ENCODE results near the gene NCF2.
"Not testable (repeated sequence)": the region's sequence is repeated elsewhere in the genome, so short reads cannot be mapped to it uniquely, and the experiment has no call there.

NCF2 gene

DNA sequence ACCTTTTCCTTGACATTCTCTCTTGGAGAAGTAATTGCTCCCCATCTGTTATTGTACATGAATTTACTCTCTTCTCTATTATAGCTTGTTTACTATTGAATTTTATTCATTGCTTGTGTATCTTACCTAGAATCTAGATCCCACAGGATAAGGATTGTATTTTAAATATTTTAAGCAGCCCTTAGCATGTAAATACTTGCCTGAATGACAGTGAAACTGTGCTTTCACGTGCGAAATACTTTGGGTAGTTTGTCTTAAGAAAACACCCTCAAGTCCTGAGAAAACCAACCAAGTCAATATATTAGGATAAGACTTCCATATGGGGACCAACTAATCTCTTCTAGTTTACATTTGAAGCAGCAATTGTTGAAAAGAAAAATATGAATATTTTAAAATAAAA is 30.1 kb upstream of the NCF2 start:
- DNase-seq = no peak
- intact Hi-C loops (cut with DNase I) = no loop called here

DNA sequence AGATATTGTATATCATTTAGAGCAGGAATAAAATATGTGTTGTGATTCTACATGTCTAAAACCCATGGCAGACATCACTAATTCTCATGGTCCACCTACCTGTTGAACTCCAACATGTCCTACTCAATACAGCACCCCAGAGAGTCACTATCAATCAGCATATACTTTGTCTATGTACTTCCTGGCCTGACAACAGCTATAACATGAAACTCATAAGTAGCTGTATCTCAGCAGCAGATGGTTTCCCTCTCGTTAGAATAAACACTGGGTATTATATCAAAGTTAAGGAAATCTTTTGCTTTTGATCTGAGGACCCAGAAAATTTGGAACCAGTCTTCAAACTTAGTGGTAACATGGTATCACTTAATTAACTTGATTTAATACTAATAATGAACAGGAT is 29.5 kb upstream of the NCF2 start:
- intact Hi-C loops (cut with DNase I) = no loop called here
- DNase-seq = no peak

DNA sequence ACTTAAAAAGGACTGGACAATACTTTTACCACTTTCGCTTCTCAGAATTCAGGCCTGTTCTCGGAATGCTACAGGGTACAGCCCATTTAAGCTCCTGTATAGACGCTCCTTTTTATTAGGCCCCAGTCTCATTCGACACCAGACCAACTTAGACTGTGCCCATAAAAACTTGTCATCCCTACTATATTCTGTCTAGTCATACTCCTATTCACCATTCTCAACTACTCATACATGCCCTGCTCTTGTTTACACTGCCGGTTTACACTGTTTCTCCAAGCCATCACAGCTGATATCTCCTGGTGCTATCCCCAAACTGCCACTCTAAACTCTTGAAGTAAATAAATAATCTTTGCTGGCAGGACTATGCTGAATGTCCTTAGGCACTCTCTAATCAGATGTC is 27.9 kb upstream of the NCF2 start:
- intact Hi-C loops (cut with DNase I); DNase-seq: not testable (repeated sequence)

DNA sequence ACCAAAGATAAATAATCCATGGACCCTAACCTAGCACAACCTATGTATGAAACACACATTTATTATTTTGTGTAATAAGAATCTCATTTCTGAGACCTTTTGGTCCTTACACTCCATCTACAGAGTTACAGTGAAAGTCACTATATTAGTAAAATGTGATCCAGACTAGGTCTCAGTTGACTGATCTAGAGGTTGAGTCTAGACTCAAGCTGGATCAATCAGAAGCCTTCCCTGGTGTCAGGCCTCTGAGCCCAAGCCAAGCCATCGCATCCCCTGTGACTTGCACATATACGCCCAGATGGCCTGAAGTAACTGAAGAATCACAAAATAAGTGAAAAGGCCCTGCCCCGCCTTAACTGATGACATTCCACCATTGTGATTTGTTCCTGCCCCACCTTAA is 22.7 kb upstream of the NCF2 start:
- DNase-seq; intact Hi-C loops (cut with DNase I): not testable (repeated sequence)

DNA sequence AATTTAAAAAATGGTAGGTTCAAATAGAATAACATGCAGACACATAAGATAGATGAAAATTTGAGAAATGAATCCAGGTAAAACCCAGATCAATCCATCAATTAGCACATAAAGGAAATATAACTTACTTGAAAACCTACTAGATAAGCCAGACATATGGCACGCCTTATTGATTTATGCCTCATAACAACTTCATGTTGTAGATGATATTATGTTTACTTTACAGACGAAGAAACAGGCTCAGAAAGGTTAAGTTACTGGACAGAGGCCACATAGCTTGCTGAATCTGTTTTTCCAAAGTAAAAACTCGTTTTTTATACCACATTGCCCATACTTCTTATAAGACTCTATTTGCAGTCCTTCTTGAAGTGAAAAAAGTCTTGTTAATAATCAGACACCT is 22.1 kb upstream of the NCF2 start:
- intact Hi-C loops (cut with DNase I) = no loop called here
- DNase-seq = no peak

DNA sequence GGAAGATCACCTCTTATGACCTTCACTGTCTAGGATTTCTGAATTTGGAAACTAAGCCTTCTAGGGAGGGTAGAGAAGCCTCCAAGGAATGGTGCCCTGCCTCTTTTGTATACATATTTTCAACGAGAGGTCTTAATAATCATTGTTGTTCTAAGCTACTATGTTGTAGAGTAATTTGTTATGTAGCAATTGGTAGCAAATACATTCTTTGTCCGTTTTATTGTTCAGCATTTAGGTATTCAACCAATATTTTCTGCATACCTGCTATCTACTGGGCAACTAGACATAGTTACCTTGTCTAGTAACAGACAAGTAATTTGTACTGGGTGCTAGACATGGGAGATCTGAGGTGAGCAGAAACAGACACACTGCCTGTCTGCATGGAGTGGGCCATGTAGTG is 20.8 kb upstream of the NCF2 start:
- intact Hi-C loops (cut with DNase I) = no loop called here
- no peak for DNase-seq

DNA sequence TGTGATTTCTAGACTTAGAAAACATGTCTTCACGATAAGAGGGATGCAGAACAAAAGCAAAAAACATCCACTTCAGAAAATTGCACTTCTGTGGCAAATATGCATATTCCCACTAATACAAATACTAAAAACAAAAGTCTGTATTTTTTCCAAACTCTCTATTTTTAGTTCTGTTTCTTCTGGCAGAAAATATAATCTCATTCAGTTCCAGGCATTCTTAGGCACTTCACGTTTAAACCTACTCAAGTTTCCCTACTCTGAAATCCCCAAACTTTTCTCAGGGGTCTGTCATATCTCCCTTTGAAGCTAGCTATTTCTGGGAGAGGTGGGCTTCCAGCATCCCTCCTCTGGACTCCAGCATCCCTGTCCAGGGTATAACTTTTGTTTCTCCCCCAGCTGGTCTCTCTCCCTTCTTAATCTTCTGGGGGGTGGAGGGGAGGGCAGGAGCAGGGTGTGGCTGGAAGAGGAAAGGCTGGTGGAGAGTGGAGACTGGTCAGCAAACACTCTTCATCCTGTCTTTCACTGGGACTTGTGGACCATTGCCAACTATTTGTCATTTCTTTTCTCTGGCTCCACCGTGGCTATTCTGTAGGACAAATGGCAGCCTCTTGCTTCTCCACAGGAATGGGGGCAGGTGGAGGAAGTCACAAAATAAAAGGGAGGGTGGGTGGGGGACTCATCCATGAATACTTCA is 19.6 kb upstream of the NCF2 start:
- intact Hi-C loops (cut with DNase I) = no loop called here
- DNase-seq = no peak

DNA sequence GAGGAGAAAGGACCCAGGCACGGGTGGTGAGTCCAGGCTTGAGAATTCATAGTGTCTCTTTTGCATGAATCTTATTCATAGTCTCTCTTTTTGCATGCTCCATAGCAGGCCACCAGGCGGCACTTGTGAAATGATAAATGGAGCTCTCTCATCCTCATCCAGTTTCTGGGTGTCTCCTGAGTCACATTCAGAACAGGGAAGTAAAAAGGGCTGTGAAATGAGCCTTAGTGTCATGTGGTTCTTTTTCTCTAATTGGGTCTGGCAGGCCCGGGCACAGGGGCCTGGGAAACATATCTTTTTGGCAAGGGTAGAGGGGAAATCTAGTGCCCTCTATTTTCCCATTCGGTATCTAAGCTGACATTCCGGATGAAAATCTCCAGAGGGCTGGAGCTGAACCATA is 19.1 kb upstream of the NCF2 start:
- intact Hi-C loops (cut with DNase I) = no loop called here
- peak; percentile 44 to 91 (median 78) for DNase-seq

DNA sequence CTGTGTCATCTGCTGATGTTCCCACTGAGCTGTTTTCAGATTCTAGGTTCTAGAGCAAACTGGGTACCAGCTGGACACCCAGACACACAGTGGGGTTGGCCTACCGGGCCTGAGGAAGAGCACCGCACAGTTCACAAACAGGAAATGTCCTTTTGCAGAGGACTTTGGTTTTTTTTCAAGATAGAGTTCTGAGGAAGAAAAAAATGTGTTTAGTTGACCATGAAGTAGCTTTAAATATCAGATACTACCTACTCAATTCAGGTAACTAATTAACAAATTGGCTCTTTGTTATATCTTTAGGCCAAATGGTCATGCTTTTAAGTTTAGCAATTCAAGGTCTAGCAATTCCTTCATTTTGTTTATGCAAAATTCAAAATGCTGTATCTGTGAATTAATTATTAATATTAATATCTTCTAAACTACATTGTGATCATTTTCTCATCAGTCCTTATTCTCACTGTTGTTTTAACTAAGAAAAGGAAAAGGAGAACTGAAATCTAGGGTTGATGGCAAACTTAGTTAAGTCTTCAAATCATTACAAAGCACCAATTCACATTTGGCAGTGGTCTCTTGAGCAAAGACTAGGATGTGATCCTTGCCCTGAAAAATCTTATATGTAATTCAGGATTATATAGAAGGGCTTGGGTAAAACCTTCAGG is 17.2 kb upstream of the NCF2 start:
- intact Hi-C loops (cut with DNase I) = no loop called here
- no peak for DNase-seq

DNA sequence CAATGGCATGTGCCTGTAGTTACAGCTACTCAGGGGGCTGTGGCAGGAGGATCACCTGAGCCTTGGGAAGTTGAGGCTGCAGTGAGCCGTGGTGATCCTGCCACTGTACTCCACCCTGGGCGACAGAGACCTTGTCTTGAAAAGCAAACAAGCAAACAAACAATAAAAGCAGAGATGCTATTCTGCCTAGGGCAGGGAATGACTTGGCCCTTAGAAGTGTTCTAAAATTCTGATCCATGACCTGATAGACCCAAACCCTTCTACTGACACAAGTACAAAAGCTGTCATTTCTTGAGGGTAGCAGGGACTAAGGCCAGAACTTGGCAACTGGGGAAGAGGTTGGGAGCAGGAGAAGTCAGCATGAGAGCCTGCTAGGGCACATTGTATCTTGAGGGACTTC is 15.6 kb upstream of the NCF2 start:
- DNase-seq = no peak

DNA sequence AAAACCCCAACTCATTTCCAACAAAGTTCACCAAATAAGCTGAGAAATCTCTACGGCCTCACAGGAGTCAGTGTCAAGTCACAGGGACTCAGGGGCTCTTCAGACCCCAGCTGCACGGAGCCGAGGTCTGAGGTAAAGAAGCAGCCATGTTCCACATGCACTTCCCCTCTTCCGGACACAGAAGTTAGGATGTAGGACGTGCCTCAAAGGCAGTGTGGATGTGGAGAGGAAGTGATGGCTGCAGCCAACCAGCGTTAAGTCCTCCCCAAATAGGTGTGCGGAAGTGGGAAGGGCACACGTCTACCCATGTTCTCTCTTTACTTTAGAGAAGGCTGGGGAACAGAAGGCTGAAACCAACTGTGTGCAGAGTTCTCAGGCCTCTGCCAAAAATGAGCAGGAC is 14.6 kb upstream of the NCF2 start:
- peak in 1 of 42 donors; percentile 41 for DNase-seq
- intact Hi-C loops (cut with DNase I) = no loop called here

More for the DNA sequence above, 15.6 kb upstream of the NCF2 start:
- intact Hi-C loops (cut with DNase I) = no loop called here

DNA sequence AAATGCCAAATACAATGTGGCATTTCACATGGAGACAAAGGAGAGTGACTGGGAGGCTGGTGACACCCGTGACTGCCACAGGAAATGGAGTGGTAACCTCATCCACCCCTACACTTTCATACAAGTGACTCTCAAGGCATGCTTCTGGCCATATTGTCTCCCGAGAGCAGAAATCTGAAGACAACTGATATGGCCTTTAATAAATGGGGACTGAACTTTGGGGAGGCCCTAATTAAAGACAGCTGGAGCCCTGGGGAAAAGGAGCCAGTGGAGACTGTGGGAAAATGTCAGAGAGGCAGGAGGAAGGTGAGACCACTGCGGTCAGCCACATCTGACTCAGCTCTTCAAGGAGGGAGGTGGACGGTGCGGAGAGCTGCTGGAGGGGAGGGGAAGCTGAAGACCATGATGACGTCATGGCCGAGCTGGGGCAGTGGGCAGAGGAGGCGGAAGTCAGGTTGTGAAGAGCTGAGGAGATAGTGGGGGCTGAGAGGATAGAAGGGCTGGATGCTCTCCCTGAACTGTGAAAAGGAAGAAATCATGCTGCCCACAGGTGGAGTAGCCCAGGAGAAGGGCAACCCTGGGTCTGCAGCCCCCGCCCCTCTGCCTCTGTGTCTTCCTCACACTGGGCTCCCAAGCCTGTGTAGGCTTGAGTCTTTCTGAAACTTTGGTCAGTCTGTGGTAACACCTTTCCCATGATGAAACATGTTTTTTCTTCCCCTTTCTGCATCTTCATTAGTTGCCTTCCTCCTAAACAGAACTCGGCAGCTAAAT is 14.0 kb upstream of the NCF2 start:
- DNase-seq = peak in 6 of 42 donors; percentile 21 to 52 (median 36)
- intact Hi-C loops (cut with DNase I) = no loop called here

DNA sequence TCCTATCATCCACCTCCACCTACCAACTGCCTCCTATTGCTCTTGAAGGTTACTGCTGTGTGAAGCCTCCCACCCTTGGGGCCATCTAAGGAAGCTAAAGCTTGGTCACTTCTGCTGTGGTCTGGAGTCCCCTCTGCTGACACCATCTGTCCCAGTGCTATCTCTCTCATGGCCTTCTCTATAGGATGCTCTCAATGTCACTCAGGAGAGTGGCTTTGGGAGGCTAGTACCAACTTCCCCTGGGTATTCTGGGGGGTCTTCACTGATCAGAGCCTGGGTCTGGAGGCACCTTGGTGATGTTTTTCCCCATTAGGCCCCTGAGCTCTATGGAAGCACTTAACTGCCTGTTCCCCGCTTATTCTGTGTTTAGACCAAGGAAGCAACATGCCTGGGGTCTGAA is 12.3 kb upstream of the NCF2 start:
- DNase-seq = no peak
- intact Hi-C loops (cut with DNase I) = no loop called here

DNA sequence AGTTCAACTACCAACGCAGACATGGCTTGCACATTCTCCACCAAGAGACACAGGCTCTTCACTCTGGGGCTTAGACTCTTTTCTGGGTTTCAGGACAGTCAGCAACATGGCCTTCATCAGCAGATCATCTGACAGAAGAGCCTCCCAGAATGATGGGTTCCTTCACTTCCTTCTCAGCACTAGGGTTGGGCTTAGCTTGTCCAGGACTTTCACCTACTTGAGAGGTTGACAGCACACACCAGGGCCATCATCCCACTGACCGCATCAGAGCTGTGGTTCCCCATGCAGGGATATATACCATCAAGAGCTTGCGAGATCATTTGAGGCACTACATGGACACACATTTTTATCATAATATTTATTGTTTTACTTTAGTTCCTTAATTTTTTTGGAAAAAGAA is 10.4 kb upstream of the NCF2 start:
- DNase-seq = no peak
- intact Hi-C loops (cut with DNase I) = no loop called here

DNA sequence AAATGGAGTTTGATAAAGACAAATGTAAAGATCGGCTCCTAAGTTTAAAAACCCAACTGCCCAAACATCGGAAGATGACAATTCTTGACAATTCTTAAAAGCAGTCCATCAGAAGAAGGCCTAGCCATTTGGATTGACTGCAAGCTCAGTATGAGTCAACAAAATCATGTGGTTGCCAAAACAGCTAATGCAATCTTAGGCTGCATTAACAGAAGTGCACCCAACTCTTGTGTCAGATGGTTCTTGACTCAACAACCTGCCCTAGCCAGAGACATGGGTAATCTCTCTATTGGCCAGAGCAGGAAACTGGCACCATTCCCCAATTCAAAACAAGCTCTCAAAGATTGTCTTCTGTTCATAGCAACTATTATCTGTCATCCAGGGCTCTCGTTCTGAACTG is 9.9 kb upstream of the NCF2 start:
- DNase-seq = no peak

DNA sequence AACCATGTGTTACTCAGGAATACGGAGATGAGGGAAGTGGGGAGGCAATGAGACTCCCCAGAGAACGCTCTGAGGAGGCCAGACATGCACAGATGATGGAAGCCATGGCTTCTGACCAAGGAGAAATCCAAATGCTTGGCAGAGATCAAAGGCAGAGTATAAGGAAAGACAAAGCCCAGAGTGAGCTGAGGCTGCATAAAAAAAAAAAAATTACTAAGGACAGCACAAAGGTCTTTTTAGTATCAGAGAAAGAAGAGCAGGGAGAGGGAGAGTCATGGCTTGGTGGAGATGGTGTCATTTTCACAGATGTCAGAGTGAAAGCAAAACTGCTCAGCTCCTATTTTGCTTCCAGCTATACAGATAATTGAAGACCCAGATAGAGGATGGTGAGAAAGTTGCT is 8.1 kb upstream of the NCF2 start:
- intact Hi-C loops (cut with DNase I) = no loop called here
- peak in 1 of 42 donors; percentile 43 for DNase-seq

More for the DNA sequence above, 9.9 kb upstream of the NCF2 start:
- intact Hi-C loops (cut with DNase I) = no loop called here

DNA sequence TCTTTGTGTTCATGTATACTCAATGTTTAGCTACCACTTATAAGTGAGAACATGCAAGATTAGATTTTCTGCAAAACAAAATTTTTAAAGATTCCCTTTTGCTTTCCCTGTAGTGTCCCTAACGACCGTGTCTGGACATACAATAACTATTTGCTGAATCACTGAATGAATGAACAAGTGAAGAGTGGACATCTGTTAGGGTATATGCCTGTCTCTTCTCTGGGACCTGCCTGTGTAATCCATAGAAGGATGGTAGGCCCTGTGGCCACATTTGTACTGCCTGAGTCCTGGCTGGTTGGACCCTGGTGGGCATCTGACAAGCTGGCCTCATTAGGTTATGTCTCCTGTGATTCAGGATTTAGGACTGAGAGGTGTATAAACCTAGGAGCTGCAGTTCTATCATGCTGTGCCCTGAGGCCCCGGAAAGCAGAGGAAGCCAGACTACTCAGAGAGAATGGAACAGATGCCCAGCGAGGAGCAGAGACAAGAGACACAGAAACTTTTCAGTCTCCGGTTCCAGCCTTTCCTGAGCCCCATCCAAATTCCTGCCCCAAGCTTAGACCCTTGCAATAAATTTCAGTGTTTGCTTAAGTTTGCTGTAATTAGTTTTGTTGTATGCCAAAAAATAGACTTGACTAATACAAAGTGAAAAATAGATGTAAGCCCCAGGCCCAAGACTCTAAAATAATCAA is 7.5 kb upstream of the NCF2 start:
- DNase-seq = peak in 1 of 42 donors; percentile 31
- intact Hi-C loops (cut with DNase I) = no loop called here

DNA sequence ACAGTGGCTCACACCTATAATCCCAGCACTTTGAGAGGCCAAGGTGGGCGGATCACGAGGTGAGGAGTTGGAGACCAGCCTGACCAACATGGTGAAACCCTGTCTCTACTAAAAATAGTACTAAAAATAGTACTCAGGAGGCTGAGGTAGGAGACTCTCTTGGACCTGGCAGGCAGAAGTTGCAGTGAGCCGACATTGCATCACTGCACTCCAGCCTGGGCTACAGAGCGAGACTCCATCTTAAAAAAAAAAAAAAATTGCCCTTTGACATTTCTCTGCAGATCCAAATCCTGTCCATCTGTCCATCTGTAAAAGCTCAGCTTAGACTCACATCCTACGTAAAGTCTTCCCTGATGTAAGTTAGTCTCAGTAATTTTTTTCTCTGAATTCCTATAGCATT is 6.2 kb upstream of the NCF2 start:
- intact Hi-C loops (cut with DNase I) = no loop called here
- DNase-seq = no peak

DNA sequence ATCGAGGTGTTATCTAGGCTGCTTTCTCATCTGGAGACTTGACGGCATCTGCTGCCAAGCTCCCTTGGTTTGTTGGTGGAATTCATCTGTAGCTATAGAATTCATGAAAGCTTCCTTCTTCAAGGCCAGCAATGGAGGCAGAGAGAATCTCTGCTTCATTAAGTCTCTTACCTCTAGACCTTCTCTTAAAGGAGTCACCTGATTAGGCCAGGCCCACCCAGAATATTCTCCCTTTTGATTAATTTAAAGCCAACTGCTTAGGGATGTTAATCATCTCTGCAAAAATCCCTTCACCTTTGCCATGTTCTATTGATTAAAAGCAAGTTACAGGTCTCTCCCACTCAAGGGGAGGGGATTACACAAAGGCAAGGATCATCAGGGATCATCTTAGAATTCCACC is 5.3 kb upstream of the NCF2 start:
- DNase-seq = no peak
- intact Hi-C loops (cut with DNase I) = no loop called here

DNA sequence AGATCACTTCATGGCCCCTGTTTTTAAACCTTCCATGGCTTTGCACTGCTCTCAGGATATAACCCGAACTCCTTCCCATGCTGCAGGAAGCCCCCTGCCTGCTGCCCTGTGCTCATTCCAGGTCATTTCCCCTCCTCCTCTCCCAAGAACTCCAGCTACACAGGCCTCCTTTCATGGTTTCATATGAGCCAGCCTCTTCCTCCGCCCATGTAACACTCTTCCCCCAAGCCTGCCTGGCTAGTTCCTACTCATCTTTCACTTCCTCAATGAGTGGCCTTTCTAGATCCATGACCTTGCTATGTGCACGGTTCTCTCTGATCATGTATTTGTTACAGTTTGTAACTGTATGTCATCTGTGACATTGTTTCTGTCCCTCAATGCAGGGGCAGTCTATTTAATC is 3.1 kb upstream of the NCF2 start:
- intact Hi-C loops (cut with DNase I) = no loop called here
- DNase-seq = peak in 4 of 42 donors; percentile 24 to 32 (median 31)

All from head of caudate nucleus (tissue), 42 donors.